K562 (cell line): Measurements from ENCODE around the gene CCDC144A. TPM values are rescaled to one million over a fixed set of nuclear protein-coding genes. Genes with fewer than 3 reads are reported as not detected.

Experiments
- ATAC-seq: fragments of 200-7000 bp; cut with Tn5 transposase; 3 replicates; pipeline ENCODE4 v1.9.1; 2020; ENCODE audit warnings: moderate library complexity
- BruUV-seq: library from RNA; stranded (reverse); fragments of 400-500 nt; replicated peaks from 2 replicates; lab custom pipeline; 2021; lab: Mats Ljungman, UMichigan
- CTCF ChIA-PET: fragments of 300-600 bp; formaldehyde crosslinking; extraction: SDS; loops from one replicate; lab custom pipeline; 2021; ENCODE audit warnings: low intra/inter-chr PET ratio; lab: Yijun Ruan, JAX
- POLR2A ChIA-PET: fragments of 300-600, 350-650 bp; sonication (Branson Sonifier 250); formaldehyde crosslinking; extraction: SDS; loops from one replicate; lab custom pipeline; 2021; ENCODE audit warnings: antibody characterized with exemption, inconsistent platforms; lab: Yijun Ruan, JAX
- DNase-seq, 4 experiments: peaks; one replicate each; pipeline versions ENCODE4 v3.0.0 to v3.0.0-alpha.2; 2011 to 2018; ENCODE audit warnings: low spot score in 3 of 4, mixed read lengths in 3 of 4; ENCODE audit errors: extremely low read depth in 1 of 4
- FAIRE-seq: peaks from 2 replicates; lab custom pipeline; 2011; peaks lifted over from hg19 to GRCh38; lab: Jason Lieb, UNC
- H2AFZ ChIP-seq: 2 replicates; pipeline ENCODE4 v1.6.0; 2011; ENCODE audit warnings: low read depth, low read length, control low read depth, inconsistent platforms
- H3K27ac ChIP-seq: fragments of 200-600 bp; 3 replicates; pipeline ENCODE4 v1.8.0; 2011; ENCODE audit warnings: low read depth, mild to moderate bottlenecking, control low read depth, inconsistent platforms, low read length, moderate library complexity, mixed read lengths; ENCODE audit errors: extremely low read depth
- H3K27me3 ChIP-seq, 2 experiments: fragments of 300-600 bp in 1 of 2; 2 replicates in 1 of 2; 3 replicates in 1 of 2; pipeline versions ENCODE4 v1.6.0 to v1.8.0; 2011; ENCODE audit warnings: inconsistent platforms in 2 of 2, low read length in 2 of 2, mild to moderate bottlenecking in 1 of 2, mixed read lengths in 1 of 2, moderate library complexity in 1 of 2; ENCODE audit not compliant: control insufficient read depth in 2 of 2, insufficient read depth in 2 of 2
- H3K36me3 ChIP-seq: fragments of 300-600 bp; 3 replicates; pipeline ENCODE4 v1.8.0; 2011; ENCODE audit warnings: mild to moderate bottlenecking, low read length, inconsistent platforms; ENCODE audit not compliant: control insufficient read depth, insufficient read depth
- H3K4me1 ChIP-seq, 2 experiments: fragments of 200-600 bp in 1 of 2; replicated peaks in 1 of 2; 2 replicates in 1 of 2; 3 replicates in 1 of 2; pipeline versions ENCODE4 v1.5.1 to v1.8.0; 2011; ENCODE audit warnings: inconsistent platforms in 2 of 2, low read length in 2 of 2, mild to moderate bottlenecking in 1 of 2, mixed read lengths in 1 of 2, moderate library complexity in 1 of 2; ENCODE audit not compliant: control insufficient read depth in 2 of 2, insufficient read depth in 2 of 2
- H3K4me2 ChIP-seq: 2 replicates; pipeline ENCODE4 v1.6.1; 2011; ENCODE audit warnings: low read length, control low read depth, inconsistent platforms, mixed read lengths; ENCODE audit not compliant: insufficient read depth
- H3K4me3 ChIP-seq: fragments of 200-600 bp; sonication (generic), shearing (Covaris generic); 2 replicates; pipeline ENCODE4 v1.5.1; 2016; ENCODE audit warnings: control low read depth, inconsistent platforms
- H3K79me2 ChIP-seq: fragments of 200-600 bp; 3 replicates; pipeline ENCODE4 v1.8.0; 2011; ENCODE audit warnings: low read length, inconsistent platforms; ENCODE audit not compliant: control insufficient read depth, insufficient read depth
- H3K9ac ChIP-seq, 2 experiments: 2 replicates each; pipeline versions ENCODE4 v1.6.0 to v1.6.1; 2011; ENCODE audit warnings: low read depth in 2 of 2, low read length in 2 of 2, control low read depth in 1 of 2, inconsistent platforms in 1 of 2, mild to moderate bottlenecking in 1 of 2, mixed read lengths in 1 of 2; ENCODE audit not compliant: insufficient read depth in 1 of 2
- H3K9me1 ChIP-seq: one replicate; pipeline ENCODE4 v1.6.0; 2011; ENCODE audit warnings: inconsistent platforms, mild to moderate bottlenecking, low read length, moderate library complexity; ENCODE audit not compliant: control insufficient read depth, insufficient read depth
- H3K9me3 ChIP-seq: replicated peaks from 2 replicates; pipeline ENCODE4 v1.5.1; 2011; ENCODE audit warnings: low read depth, low read length, inconsistent platforms; ENCODE audit not compliant: control insufficient read depth, insufficient read depth
- H4K20me1 ChIP-seq: replicated peaks from 2 replicates; pipeline ENCODE4 v1.6.1; 2011; ENCODE audit warnings: low read length, inconsistent platforms, mixed read lengths; ENCODE audit not compliant: control insufficient read depth, insufficient read depth
- HDAC3 ChIP-seq: fragments of 450-650 bp; IDR thresholded peaks from 2 replicates; pipeline ENCODE4 v1.6.1; 2018; ENCODE audit warnings: borderline replicate concordance, mild to moderate bottlenecking, moderate library complexity; ENCODE audit not compliant: partially characterized antibody
- KAT7 ChIP-seq: sonication (generic); formaldehyde crosslinking; IDR thresholded peaks from 2 replicates; pipeline ENCODE4 v1.8.0; 2022; ENCODE audit warnings: missing genetic modification reagents, mild to moderate bottlenecking, borderline replicate concordance
- MEIS2 ChIP-seq: fragments of 450-650 bp; IDR thresholded peaks from 2 replicates; pipeline ENCODE4 v1.6.1; 2014; ENCODE audit warnings: mild to moderate bottlenecking; ENCODE audit not compliant: partially characterized antibody
- PCBP2 ChIP-seq: fragments of 200-400 bp; formaldehyde crosslinking; IDR thresholded peaks from 2 replicates; pipeline ENCODE4 v1.6.1; 2018; ENCODE audit warnings: low read length, low read depth, mild to moderate bottlenecking, moderate library complexity; ENCODE audit not compliant: poor library complexity, severe bottlenecking
- PTRF ChIP-seq: fragments of 450-650 bp; IDR thresholded peaks from 2 replicates; pipeline ENCODE4 v1.6.1; 2016; ENCODE audit warnings: mild to moderate bottlenecking, missing genetic modification characterization, missing compliant biosample characterization
- WGBS: fragments of 100-300 bp; shearing (Covaris generic); methylation state at CpG from one replicate; pipeline ENCODE4 v1.1.6; 2016; ENCODE audit warnings: low coverage, mixed read lengths; ENCODE audit not compliant: insufficient coverage; ENCODE audit errors: missing lambda C conversion rate; 5-methylcytosine and 5-hydroxymethylcytosine counted together
- in situ Hi-C: fragments of 300-500 bp; cut with MboI; formaldehyde crosslinking; loops from 4 replicates; pipeline ENCODE4 v1.15.0; 2018; ENCODE audit warnings: inconsistent platforms, mixed read lengths
- intact Hi-C: fragments of 100-400 bp; cut with micrococcal nuclease; formaldehyde crosslinking; loops from 2 replicates; pipeline ENCODE4 v1.14.2; 2022
- polyA plus RNA-seq, 8 experiments: library from polyadenylated mRNA; depleted of rRNA in 4 of 8; stranded (reverse) in 5 of 8; unstranded in 3 of 8; fragments of >200 nt; fragmentation: Nextera tagmentation in 2 of 8; fragmentation: Illumina TruSeq in 1 of 8; extraction: Ambion mirVana in 2 of 8; extraction: Trizol in 1 of 8; gene quantifications; 2 replicates each; pipeline versions ENCODE4 v1.2.1 to v1.2.3, GENCODE V29; 2011 to 2014; ENCODE audit warnings: inconsistent platforms in 1 of 8, missing spikeins in 1 of 8
- total RNA-seq, 7 experiments: library from RNA; depleted of rRNA in 6 of 7; stranded (reverse); fragments of >200 nt in 6 of 7; fragmentation: Illumina TruSeq in 2 of 7; extraction: Trizol in 2 of 7; gene quantifications; 2 replicates each; pipeline versions ENCODE4 v1.2.1 to v1.2.3, GENCODE V29; 2011 to 2021; ENCODE audit warnings: low replicate concordance in 1 of 7
- TF ChIP-seq, protein P1 (sequence below): fragments of 200-800 bp; sonication (Bioruptor generic); IDR thresholded peaks from 2 replicates; pipeline ENCODE4 v1.6.1; 2017; ENCODE audit warnings: missing genetic modification characterization, missing compliant biosample characterization
- TF ChIP-seq, protein P2 (sequence below): fragments of 450-650 bp; IDR thresholded peaks from 2 replicates; pipeline ENCODE4 v1.6.1; 2016

CCDC144A gene
- total and polyA plus RNA-seq, 9 of the 15 experiments (the other 6 are each of a cell fraction or from before 2014, with no cell fraction given): 0.03 to 0.76 (median 0.36) TPM

DNA sequence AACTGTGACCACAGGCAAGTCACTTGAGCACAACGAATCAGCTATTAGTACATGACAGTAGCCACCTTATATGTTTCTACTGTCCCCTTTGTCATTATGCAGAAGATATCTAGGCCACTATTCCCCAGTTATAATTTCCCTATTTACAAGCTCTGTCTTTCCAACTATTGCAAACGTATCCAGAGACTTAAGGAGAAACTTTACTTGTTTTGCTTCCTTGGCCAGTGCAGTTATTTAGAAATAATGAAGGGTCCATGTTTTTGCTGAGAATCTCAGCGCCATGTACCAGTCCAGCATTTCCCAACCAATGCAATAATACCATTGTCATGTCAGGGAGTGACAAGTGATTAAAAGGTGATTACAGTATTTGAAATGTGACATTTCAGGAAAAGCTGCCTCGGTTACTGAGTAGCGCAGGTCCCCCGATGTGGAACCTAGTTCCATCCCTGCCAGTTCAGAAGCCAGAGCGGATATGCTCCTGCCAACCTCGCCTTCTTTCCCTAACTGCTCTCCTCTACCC, 37.1 kb upstream of the CCDC144A start:
- in situ Hi-C loops: no loop called here
- H3K9me1 ChIP-seq: no peaks in the 10 kb centered on the region
- POLR2A ChIA-PET: interaction anchor here (1.0 kb wide), 1 partner anchor 13 kb away, joined by 3 read pairs; no protein-coding TSS in a partner anchor
- 4% methylated on average over 8 of the region's 8 CpGs for WGBS
- H3K9ac ChIP-seq: peak overlapping the region; percentile 80 to 94
- ATAC-seq (peak; percentile 19), FAIRE-seq (no peak)
- peak overlapping the region; percentile 72 for H3K4me3 ChIP-seq
- H3K9me3 ChIP-seq: no peaks in the 10 kb centered on the region
- peak overlapping the region; percentile 94 for H3K4me2 ChIP-seq
- intact Hi-C loops: no loop called here
- H2AFZ ChIP-seq: peak overlapping the region; percentile 73
- peak overlapping the region; percentile 74 for H3K27ac ChIP-seq
- no peaks in the 10 kb centered on the region for H3K27me3 ChIP-seq
- CTCF ChIA-PET: no interaction called here
- no TSS peak for BruUV-seq
- H4K20me1 ChIP-seq: no peaks in the 10 kb centered on the region
- TF ChIP-seq MEIS2 (peak; percentile 34), HDAC3 (no peak), KAT7 (CRISPR knock-in tag) (no peak), PCBP2 (no peak), PTRF (tag) (no peak)
- TF ChIP-seq, protein P1, sequence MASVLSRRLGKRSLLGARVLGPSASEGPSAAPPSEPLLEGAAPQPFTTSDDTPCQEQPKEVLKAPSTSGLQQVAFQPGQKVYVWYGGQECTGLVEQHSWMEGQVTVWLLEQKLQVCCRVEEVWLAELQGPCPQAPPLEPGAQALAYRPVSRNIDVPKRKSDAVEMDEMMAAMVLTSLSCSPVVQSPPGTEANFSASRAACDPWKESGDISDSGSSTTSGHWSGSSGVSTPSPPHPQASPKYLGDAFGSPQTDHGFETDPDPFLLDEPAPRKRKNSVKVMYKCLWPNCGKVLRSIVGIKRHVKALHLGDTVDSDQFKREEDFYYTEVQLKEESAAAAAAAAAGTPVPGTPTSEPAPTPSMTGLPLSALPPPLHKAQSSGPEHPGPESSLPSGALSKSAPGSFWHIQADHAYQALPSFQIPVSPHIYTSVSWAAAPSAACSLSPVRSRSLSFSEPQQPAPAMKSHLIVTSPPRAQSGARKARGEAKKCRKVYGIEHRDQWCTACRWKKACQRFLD (CRISPR knock-in tag): no peak
- TF ChIP-seq, protein P2, sequence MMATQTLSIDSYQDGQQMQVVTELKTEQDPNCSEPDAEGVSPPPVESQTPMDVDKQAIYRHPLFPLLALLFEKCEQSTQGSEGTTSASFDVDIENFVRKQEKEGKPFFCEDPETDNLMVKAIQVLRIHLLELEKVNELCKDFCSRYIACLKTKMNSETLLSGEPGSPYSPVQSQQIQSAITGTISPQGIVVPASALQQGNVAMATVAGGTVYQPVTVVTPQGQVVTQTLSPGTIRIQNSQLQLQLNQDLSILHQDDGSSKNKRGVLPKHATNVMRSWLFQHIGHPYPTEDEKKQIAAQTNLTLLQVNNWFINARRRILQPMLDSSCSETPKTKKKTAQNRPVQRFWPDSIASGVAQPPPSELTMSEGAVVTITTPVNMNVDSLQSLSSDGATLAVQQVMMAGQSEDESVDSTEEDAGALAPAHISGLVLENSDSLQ: 0 out of 2 replicates have a peak, but pooled peaks have one; percentile 23
- TF ChIP-seq, all 486 proteins: peak for 2
- Histone ChIP-seq H3K79me2 (peaks cover 4% of the 10 kb centered on the region; the same call in 1 of the 3 replicates), H3K4me1 (peaks cover 3 to 5% of the 10 kb centered on the region in 2 experiments; a peak in 2 of 5 replicates), H3K36me3 (no peaks in the 10 kb centered on the region)
- peak in 1 of 4 experiments; percentile 10 for DNase-seq
